GM23338 (cell line): ENCODE measurements around the gene ECE2. TPM values are rescaled to one million over a fixed set of nuclear protein-coding genes. Genes with fewer than 3 reads are reported as not detected.

Experiments
- ATAC-seq: fragments of 200-7000 bp; cut with Tn5 transposase; 3 replicates; pipeline ENCODE4 v1.9.1; 2020
- DNase-seq: peaks from one replicate; pipeline ENCODE4 v3.0.0-alpha.2; 2015; ENCODE audit warnings: low spot score
- H2AFZ ChIP-seq: fragments of 200-600 bp; sonication (generic); 2 replicates; pipeline ENCODE4 v1.8.0; 2016; ENCODE audit warnings: antibody characterized with exemption, mild to moderate bottlenecking, moderate library complexity
- H3F3A ChIP-seq: fragments of 200-600 bp; sonication (generic); replicated peaks from 2 replicates; pipeline ENCODE4 v1.8.0; 2017; ENCODE audit warnings: antibody characterized with exemption, mixed run types, low read depth
- H3K27ac ChIP-seq: fragments of 200-600 bp; sonication (generic); 2 replicates; pipeline ENCODE4 v1.6.1; 2016; ENCODE audit warnings: low read depth
- H3K27me3 ChIP-seq: fragments of 200-600 bp; sonication (generic); 2 replicates; pipeline ENCODE4 v1.8.0; 2016; ENCODE audit warnings: mild to moderate bottlenecking, mixed run types, moderate library complexity; ENCODE audit not compliant: insufficient read depth
- H3K36me3 ChIP-seq: fragments of 200-600 bp; sonication (generic); 2 replicates; pipeline ENCODE4 v1.8.0; 2016; ENCODE audit warnings: mild to moderate bottlenecking; ENCODE audit not compliant: insufficient read depth
- H3K4me1 ChIP-seq: fragments of 200-600 bp; sonication (generic); 2 replicates; pipeline ENCODE4 v1.8.0; 2016; ENCODE audit warnings: mild to moderate bottlenecking, moderate library complexity; ENCODE audit not compliant: insufficient read depth
- H3K4me2 ChIP-seq: fragments of 200-600 bp; sonication (generic); 2 replicates; pipeline ENCODE4 v1.7.1; 2017; ENCODE audit warnings: mixed run types
- H3K4me3 ChIP-seq: fragments of 200-600 bp; sonication (generic); 2 replicates; pipeline ENCODE4 v1.6.1; 2016; ENCODE audit warnings: mixed run types
- H3K79me2 ChIP-seq: fragments of 200-600 bp; sonication (generic); replicated peaks from 2 replicates; pipeline ENCODE4 v1.8.0; 2017; ENCODE audit warnings: mild to moderate bottlenecking; ENCODE audit not compliant: insufficient read depth
- H3K9me2 ChIP-seq: fragments of 200-600 bp; sonication (generic); 2 replicates; pipeline ENCODE4 v1.8.0; 2017; ENCODE audit not compliant: insufficient read depth
- H4K20me1 ChIP-seq: fragments of 200-600 bp; sonication (generic); replicated peaks from 2 replicates; pipeline ENCODE4 v1.8.0; 2017; ENCODE audit warnings: mild to moderate bottlenecking; ENCODE audit not compliant: insufficient read depth
- H3K27ac Mint-ChIP-seq: 2 replicates; pipeline ENCODE4 v1.8.0; 2020; ENCODE audit warnings: inconsistent platforms, mild to moderate bottlenecking, moderate library complexity, mixed read lengths
- H3K27me3 Mint-ChIP-seq: 3 replicates; pipeline ENCODE4 v1.8.0; 2022; ENCODE audit warnings: low read depth, mild to moderate bottlenecking, moderate library complexity, mixed read lengths, inconsistent platforms; ENCODE audit not compliant: insufficient read depth, poor library complexity
- H3K36me3 Mint-ChIP-seq: 3 replicates; pipeline ENCODE4 v1.8.0; 2021; ENCODE audit warnings: low read depth, mild to moderate bottlenecking, inconsistent platforms, moderate library complexity, mixed read lengths
- H3K4me1 Mint-ChIP-seq: 3 replicates; pipeline ENCODE4 v1.8.0; 2020; ENCODE audit warnings: mild to moderate bottlenecking, inconsistent platforms, mixed read lengths
- H3K4me3 Mint-ChIP-seq: 3 replicates; pipeline ENCODE4 v1.8.0; 2021; ENCODE audit warnings: moderate library complexity, mild to moderate bottlenecking, inconsistent platforms, mixed read lengths
- H3K9me3 Mint-ChIP-seq: 3 replicates; pipeline ENCODE4 v1.8.0; 2020; ENCODE audit warnings: moderate library complexity, mild to moderate bottlenecking, inconsistent platforms, mixed read lengths
- CTCF ChIP-seq, 2 experiments: fragments of 200-600 bp in 1 of 2; sonication (generic) in 1 of 2; conservative IDR thresholded peaks; 2 replicates each; pipeline versions ENCODE4 v1.5.1 to v1.6.1; 2016 to 2017; ENCODE audit warnings: antibody characterized with exemption in 2 of 2, low read depth in 2 of 2, mild to moderate bottlenecking in 2 of 2, moderate library complexity in 1 of 2
- ETS1 ChIP-seq: IDR thresholded peaks from 2 replicates; pipeline ENCODE4 v1.6.1; 2016; ENCODE audit warnings: antibody characterized with exemption
- EZH2 ChIP-seq: fragments of 200-600 bp; sonication (generic); IDR thresholded peaks from one replicate; pipeline ENCODE4 v1.8.0; 2017; ENCODE audit warnings: antibody characterized with exemption, mild to moderate bottlenecking, low read depth; ENCODE audit not compliant: unreplicated experiment
- EZH2phosphoT487 ChIP-seq: fragments of 200-600 bp; sonication (generic); IDR thresholded peaks from one replicate; pipeline ENCODE4 v1.8.1; 2018; ENCODE audit warnings: antibody characterized with exemption; ENCODE audit not compliant: unreplicated experiment
- JUNB ChIP-seq: IDR thresholded peaks from one replicate; pipeline ENCODE4 v1.6.1; 2016; ENCODE audit warnings: antibody characterized with exemption; ENCODE audit not compliant: unreplicated experiment
- NANOG ChIP-seq: IDR thresholded peaks from 2 replicates; pipeline ENCODE4 v1.6.1; 2016; ENCODE audit warnings: antibody characterized with exemption, borderline replicate concordance
- ZNF114 ChIP-seq: fragments of 250-450 bp; sonication (Bioruptor Pico); IDR thresholded peaks from 2 replicates; pipeline ENCODE4 v1.5.0; 2020; ENCODE audit warnings: mild to moderate bottlenecking, moderate library complexity
- ZNF331 ChIP-seq: fragments of 250-450 bp; sonication (Bioruptor Pico); IDR thresholded peaks from 2 replicates; pipeline ENCODE4 v1.5.0; 2020; ENCODE audit warnings: low read depth, mild to moderate bottlenecking, moderate library complexity
- ZNF462 ChIP-seq: fragments of 250-450 bp; sonication (Bioruptor Pico); IDR thresholded peaks from 2 replicates; pipeline ENCODE4 v1.5.0; 2020; ENCODE audit warnings: mild to moderate bottlenecking, moderate library complexity
- polyA plus RNA-seq: library from polyadenylated mRNA; unstranded; fragments of >200 nt; fragmentation: Nextera tagmentation; extraction: Ambion mirVana; gene quantifications from 2 replicates; pipeline ENCODE4 v1.2.1, GENCODE V29; 2016
- total RNA-seq: library from RNA; depleted of rRNA; stranded (reverse); fragments of >200 nt; shearing (Covaris generic); gene quantifications from 2 replicates; pipeline ENCODE4 v1.2.3, GENCODE V29; 2014

ECE2 gene
- total and polyA plus RNA-seq, 2 experiments from 2014 or later = 0.24 to 0.48 TPM

GRCh38 chr3:184231671-184232070 is 44.2 kb upstream of the ECE2 start (continued):
- TF ChIP-seq CTCF (conservative IDR thresholded peaks at IDR 0.05; ENCODE audit: low read depth in 2 of 2) (no peak), ZNF331 (CRISPR knock-in tag) (no peak)

- Histone ChIP-seq H3K4me2 (no peak overlapping the region), H3F3A (no peaks in the 10 kb centered on the region), H3K79me2 (no peaks in the 10 kb centered on the region), H3K27me3 (peaks cover 60% of the 10 kb centered on the region), H3K36me3 (no peaks in the 10 kb centered on the region), H3K27ac (no peak overlapping the region), H3K4me3 (no peak overlapping the region), H4K20me1 (0 out of 2 replicates have a peak, but pooled peaks cover 6% of the 10 kb centered on the region), H3K9me2 (no peaks in the 10 kb centered on the region), H2AFZ (no peak overlapping the region), H3K4me1 (no peaks in the 10 kb centered on the region)
- Mint-ChIP-seq H3K9me3 (no peaks in the 10 kb centered on the region; the same call in 2 of the 3 replicates), H3K4me3 (no peak overlapping the region), H3K4me1 (peaks cover 11% of the 10 kb centered on the region), H3K36me3 (no peaks in the 10 kb centered on the region; the same call in 2 of the 3 replicates), H3K27ac (no peak overlapping the region), H3K27me3 (peaks cover 50% of the 10 kb centered on the region)
- TF ChIP-seq CTCF (conservative IDR thresholded peaks at IDR 0.05; ENCODE audit: low read depth in 2 of 2) (no peak), EZH2phosphoT487 (no peak), ZNF114 (CRISPR knock-in tag) (no peak), NANOG (no peak), ZNF462 (CRISPR knock-in tag) (no peak), JUNB (no peak), ETS1 (no peak), EZH2 (no peak)
- ATAC-seq (no peak), DNase-seq (no peak)
Measured at GRCh38 chr3:184233127-184233843, 42.5 kb upstream of the ECE2 start.
